ENCODE data around the gene GADL1.

GADL1 gene, protein sequence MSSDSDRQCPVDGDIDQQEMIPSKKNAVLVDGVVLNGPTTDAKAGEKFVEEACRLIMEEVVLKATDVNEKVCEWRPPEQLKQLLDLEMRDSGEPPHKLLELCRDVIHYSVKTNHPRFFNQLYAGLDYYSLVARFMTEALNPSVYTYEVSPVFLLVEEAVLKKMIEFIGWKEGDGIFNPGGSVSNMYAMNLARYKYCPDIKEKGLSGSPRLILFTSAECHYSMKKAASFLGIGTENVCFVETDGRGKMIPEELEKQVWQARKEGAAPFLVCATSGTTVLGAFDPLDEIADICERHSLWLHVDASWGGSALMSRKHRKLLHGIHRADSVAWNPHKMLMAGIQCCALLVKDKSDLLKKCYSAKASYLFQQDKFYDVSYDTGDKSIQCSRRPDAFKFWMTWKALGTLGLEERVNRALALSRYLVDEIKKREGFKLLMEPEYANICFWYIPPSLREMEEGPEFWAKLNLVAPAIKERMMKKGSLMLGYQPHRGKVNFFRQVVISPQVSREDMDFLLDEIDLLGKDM

GRCh38 chr3:30894521-30895251, at the start of gene GADL1:
Gene GADL1, minus strand, starts transcription at chr3:30894661. Its CDS starts 47 bp downstream, at chr3:30894614.
- DNase-seq (ENCODE audit: low spot score) = peak; percentile 70

DNA sequence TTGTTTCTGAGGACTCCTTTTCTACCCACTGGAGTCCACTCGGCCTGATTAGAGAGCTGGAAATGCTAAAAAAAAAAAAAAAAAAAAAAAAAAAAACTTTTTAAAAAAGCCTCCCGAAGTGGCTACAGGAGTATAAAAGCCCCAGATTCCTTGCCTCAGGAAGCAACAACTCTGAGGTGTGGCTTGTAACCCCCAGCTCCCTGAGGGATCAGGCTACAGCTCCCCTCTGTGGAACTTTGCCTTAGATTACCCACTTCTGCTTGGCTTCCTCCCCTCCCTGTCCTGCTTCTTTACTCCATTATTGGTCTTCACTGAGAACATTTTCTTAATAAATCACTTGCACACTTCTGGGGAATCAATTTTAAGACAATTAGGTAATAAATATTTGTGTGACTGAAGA, 49.7 kb upstream of the GADL1 start:
- no peak for DNase-seq (ENCODE audit: low spot score)

- DNase-seq (ENCODE audit: low spot score) = no peak
These were observed 48.7 kb upstream of the GADL1 start for GRCh38 chr3:30943206-30943605.

DNA sequence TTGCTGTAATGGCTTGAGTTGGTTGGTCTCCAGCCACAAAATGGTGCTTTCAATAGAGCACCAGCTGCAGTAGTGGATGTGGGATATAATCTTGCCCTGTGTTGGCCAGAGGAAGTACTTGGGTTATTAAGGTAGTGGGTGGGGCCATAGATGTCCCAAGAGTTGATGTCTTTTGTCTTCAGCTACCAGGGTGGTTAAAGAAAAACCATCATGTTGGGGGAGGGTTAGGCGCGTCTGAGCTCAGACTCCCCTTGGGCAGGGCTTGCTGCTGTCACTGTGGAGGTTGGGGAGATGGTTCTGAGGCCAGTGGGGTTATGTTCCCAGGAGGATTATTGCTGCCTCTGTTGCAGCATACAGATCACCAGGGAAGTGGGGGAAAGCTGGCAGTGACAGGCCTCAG, 46.9 kb upstream of the GADL1 start:
- DNase-seq (ENCODE audit: low spot score) = no peak

DNA sequence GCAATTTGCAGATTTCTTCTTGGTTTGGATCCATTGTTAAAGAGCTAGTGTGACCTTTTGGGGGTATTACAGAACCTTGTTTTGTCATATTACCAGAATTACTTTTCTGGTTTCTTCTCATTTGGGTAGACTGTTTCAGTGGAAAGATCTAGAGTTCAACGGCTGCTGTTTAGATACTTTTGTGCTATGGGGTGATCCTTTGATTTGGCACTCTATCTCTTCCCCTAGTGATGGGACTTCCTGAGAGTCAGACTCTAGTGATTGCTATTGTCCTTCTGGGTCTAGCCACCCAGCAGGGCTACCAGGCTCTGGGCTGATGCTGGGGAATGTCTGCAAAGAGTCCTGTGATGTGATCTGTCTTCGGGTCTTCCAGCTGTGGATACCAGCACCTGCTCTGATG, 46.3 kb upstream of the GADL1 start:
- no peak for DNase-seq (ENCODE audit: low spot score)

- no peak for DNase-seq (ENCODE audit: low spot score)
These were observed 39.7 kb upstream of the GADL1 start for GRCh38 chr3:30934208-30934550.

DNA sequence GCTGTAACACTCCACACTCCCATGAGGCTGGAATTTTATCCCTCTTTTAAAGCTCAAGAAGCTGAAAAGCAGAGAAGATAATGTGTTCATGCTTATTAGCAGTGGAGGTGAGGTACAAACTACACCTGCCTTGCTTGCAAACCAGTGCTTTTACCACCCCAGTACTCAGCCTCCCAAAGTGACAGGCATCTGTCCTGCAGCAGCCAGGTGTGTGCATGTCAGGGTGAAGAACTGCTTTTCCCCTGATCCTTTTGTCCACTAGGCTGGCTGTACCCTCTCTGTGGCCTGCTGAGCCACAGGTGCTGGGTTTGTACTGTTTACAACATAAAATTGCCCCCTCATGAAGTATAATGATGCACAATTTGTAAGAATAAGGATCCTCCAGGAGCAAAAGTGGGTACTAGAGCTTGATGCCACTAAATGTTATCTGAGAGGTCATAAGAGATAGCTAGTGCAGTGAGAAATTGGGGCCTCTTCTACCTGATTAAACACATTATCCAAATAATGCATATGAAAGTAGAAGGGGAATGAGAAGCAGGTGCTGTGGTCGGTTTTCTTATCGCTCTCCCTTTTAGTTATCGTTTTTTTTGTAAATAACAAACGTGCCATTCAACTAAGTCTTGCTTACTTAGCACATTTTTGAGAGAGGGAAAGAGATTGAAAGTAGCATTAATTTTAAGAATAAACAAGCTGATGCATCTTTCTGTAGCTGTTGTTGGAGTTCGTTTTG, 39.2 kb upstream of the GADL1 start:
- no peak for DNase-seq (ENCODE audit: low spot score)

DNA sequence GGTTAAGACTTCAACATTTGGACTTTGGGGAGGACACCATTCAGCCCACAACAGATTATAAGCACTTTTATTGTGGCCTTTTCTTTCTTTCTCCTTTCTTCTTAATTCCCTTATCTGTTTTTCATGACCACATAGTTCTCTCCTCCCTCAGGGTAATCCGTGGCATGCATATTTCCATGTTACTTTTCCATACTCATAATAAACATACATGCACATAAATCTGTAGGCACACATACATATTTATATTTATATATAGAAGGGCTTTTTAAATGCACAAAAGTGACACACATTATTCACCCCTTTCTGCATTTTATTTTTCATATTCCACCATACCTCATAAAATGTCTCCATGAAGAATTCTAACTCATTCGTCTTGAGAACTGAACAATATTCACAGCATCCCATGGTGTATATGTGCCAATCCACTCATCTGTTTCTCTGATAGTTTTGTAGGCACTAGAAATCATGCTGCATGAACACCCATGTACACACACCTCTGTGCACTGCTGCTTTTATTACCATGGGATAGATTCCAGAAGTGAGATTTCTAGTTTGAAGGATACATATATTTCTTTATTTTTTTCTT, 38.1 kb upstream of the GADL1 start:
- DNase-seq (ENCODE audit: low spot score) = no peak

GRCh38 chr3:30924763-30925162, 30.3 kb upstream of the GADL1 start:
- no peak for DNase-seq (ENCODE audit: low spot score)

GRCh38 chr3:30919564-30919963, 25.1 kb upstream of the GADL1 start:
- no peak for DNase-seq (ENCODE audit: low spot score)

GRCh38 chr3:30918761-30919160, 24.3 kb upstream of the GADL1 start:
- DNase-seq (ENCODE audit: low spot score) = no peak

GRCh38 chr3:30915782-30916181, 21.3 kb upstream of the GADL1 start:
- no peak for DNase-seq (ENCODE audit: low spot score)

DNA sequence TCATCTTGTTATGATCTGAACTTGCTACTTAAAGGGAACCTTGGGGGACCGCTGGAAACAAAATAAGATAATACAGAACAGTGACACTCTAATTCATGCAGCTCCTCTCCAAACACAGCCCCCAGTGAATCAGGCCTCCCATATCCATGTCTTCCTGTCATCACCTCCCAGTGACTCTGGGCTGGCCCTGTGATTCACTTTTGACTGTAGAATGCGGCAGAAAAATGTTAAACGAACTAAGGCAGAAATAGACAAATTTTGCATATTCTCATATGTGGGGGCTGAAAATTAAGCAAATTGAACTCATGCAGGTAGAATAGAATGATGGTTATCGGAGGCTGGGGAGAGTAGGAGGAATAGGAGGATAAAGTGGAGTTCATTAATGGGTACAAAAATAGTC, 20.2 kb upstream of the GADL1 start:
- DNase-seq (ENCODE audit: low spot score) = no peak

DNA sequence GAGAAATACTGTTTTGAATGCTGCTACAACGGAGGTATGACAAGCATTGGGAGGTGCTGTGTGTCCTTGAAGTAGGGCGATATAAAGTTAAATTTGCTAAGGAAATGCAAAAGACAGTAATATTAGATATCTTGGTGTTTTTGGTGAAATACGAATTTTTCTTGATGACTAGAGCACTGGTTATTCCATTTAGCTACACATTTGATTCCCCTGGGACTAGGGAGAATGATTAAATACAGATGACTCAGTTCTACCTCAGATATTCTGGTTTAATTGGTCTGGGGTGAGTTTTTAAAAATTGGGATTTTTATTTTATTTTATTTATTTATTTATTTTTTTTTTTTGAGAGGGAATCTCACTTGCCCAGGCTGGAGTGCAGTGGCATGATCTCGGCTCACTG, 18.7 kb upstream of the GADL1 start:
- no peak for DNase-seq (ENCODE audit: low spot score)

DNA sequence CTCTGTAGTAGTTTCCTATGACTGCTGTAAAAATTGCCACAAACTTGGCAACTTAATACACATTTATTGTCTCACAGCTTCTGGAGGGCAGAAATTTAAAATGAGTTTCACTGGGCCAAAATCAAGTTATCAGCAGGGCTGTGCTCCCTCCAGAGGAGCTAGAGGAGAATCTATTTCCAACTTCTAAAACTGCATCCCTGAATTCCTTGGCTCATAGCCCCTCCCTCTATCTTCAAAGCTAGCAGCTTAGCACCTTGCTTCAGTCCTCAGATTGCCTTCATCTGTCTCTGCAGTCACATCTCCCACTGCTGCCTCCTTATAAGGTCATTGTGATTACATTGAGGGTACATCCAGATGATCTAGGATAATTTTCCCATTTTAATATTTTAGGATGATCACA, 17.8 kb upstream of the GADL1 start:
- DNase-seq (ENCODE audit: low spot score) = no peak

DNA sequence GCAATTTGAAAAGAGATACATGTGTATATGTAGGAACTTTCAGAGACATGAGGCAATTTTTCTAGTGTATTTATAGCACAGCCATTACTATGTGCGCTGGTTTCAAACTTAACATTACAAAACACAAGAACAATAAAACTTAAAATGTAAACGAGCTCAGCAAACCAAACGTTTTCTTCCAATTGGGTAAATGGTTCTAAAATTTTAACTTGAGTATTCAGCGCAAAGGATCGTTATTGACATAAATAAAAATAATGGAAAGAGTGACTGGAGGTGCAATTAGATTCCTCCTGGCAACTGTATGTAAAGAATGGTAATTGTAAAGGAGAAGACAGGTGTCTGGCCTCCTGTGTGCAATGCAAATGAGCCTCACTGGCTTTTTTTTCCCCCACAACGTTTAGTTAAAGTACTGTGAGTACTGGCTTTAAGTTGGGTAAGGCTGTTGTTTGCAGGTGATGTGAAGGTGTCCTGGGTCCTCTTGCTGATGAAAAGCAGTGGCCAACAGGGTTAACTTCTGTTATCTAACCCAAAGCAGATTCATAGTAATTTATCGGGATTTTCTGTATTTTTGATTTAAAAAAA, 14.1 kb upstream of the GADL1 start:
- DNase-seq (ENCODE audit: low spot score) = no peak

GRCh38 chr3:30904996-30905395, 10.5 kb upstream of the GADL1 start:
- DNase-seq (ENCODE audit: low spot score) = no peak

- no peak for DNase-seq (ENCODE audit: low spot score)
These were observed 868 bp upstream of the GADL1 start for GRCh38 chr3:30895329-30895728.

DNA sequence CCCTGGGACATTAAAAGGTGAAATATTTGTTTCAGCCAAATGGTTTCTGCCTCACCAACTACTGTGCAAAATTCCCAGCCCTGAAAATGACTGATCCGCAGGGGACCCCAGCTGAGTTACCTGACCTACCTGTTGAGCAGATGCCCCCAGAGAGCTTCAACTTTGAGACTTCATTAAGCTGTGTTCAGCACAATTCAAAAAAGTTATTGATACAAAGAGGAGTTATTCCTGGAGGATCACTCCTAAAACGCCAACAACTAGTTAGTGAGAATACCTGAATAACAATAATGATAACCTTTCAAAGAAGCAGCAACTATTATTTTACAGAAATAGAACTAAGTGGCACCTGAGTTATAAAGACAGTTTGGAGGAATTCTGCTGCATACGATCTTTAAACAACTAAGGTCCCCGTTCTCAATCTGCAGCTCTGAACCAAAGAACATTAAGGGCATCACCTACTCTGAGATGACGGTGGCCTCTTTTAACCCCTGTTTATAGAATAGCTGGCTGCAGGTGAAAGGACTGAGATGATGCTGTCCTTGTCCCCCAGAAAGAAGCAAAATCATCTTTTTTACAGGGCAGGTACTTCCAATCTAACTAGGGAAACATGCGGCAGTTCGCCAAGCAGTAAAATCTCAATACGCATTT, 659 bp downstream of the GADL1 start:
- no peak for DNase-seq (ENCODE audit: low spot score)

GRCh38 chr3:30890907-30891306, 3.6 kb downstream of the GADL1 start:
- no peak for DNase-seq (ENCODE audit: low spot score)

DNA sequence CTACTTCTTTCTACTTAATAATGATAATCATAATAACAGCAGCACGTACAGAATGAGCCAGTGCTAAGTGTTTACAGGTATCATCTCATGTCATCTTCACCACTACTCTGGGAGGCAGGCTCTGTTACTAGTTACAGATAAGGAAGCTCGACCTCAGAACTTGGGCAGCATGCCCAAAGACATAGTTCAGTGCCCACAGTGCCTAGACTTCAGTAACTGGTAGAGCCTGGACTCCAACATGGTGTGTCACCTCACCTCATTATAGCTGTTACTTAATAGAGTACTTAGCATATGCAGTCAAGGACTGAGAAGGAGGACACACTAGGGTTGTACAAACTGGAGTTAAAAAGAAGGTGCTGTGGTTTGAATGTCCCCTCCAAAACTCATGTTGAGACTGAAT, 7.6 kb downstream of the GADL1 start:
- no peak for DNase-seq (ENCODE audit: low spot score)

- DNase-seq (ENCODE audit: low spot score) = no peak
These were observed 15.6 kb downstream of the GADL1 start for GRCh38 chr3:30878862-30879261.
